ENCODE measurements around the gene TMEM185A. TPM values are rescaled to one million over a fixed set of nuclear protein-coding genes. Genes with fewer than 3 reads are reported as not detected.

TMEM185A gene
- total and polyA plus RNA-seq, 10 of the 15 experiments (the other 5 are each of a cell fraction or from before 2014, with no cell fraction given), result 2.4 to 25.1 (median 12.0) TPM

DNA sequence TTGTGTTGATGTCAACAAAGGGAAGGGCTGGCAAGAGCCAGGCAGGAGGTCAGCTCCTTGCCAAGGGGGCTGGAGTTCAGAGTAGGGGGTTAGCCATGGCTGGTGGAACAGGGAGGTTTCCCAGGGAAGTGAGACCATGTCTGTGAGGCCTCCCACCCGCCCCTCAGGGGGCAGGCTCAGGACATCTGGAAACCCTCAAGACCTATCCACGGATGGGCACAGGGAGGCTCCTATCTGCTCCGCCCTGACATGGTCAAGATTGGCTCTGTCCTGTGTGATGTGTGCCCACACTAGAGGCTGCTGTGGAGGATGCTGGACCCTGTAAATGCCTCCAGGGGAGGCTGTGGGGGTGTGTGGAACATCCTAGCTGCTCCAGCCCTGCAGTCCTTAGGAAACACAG lies 8.0 kb upstream of the TMEM185A start (continued):
- TF ChIP-seq STAT1 (conservative IDR thresholded peaks at IDR 0.05) (no peak), NR2C2 (IDR thresholded peaks at IDR 0.05; ENCODE audit: borderline replicate concordance, control insufficient read depth, insufficient read length, low read depth) (no peak), CHD1 (IDR thresholded peaks at IDR 0.05; ENCODE audit: low read depth, low read length) (no peak), KDM1A (IDR thresholded peaks at IDR 0.05; ENCODE audit: borderline replicate concordance) (no peak)

DNA sequence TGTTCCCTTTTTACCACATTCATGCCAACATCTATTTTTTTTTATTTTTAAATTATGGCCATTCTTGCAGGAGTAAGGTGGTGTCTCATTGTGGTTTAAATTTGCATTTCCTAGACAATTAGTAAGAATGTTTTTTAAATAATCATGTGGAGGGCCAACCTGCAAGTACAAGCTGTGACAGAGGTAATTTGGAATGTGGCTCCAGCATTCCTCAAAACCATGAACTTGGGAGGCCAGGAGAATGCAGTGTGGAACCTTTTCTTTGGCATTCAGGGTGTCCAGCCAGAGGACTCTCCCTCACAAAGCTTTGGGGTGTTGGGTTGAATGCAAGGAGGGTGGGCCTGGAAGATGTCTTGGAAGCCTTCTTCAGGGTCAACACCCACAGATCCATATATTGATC lies 7.3 kb upstream of the TMEM185A start:
- in situ Hi-C loops (cut with MboI) (loop anchor here (10.0 kb wide), 1 partner anchor 114 kb away; no protein-coding TSS in a partner anchor), intact Hi-C loops (cut with micrococcal nuclease; ENCODE audit: unreplicated experiment) (no loop called here)
- Histone ChIP-seq H3K4me1 (ENCODE audit: control insufficient read depth, insufficient read depth, low read length) (no peaks in the 10 kb centered on the region), H3K9ac (ENCODE audit: control insufficient read depth, insufficient read depth, low read length) (no peak overlapping the region), H4K20me1 (ENCODE audit: control insufficient read depth, insufficient read depth) (no peaks in the 10 kb centered on the region), H3K4me3 (no peak overlapping the region), H3K79me2 (ENCODE audit: control insufficient read depth, insufficient read depth, low read length) (no peaks in the 10 kb centered on the region), H3K36me3 (ENCODE audit: control insufficient read depth in 2 of 2, insufficient read depth in 2 of 2, low read length in 1 of 2) (no peaks in the 10 kb centered on the region), H3K27ac (ENCODE audit: control insufficient read depth, insufficient read depth) (no peak overlapping the region), H2AFZ (ENCODE audit: control insufficient read depth, low read depth, low read length) (no peak overlapping the region), H3K9me3 (replicated peaks; ENCODE audit: control insufficient read depth, insufficient read depth, low read length) (no peaks in the 10 kb centered on the region; the same call in 2 of the 3 replicates), H3K27me3 (replicated peaks in 1 of 2; ENCODE audit: control insufficient read depth in 2 of 2, insufficient read depth in 2 of 2, low read length in 1 of 2) (no peaks in the 10 kb centered on the region), H3K4me2 (ENCODE audit: control insufficient read depth, insufficient read depth) (no peak overlapping the region)
- ChIA-PET RAD21 (ENCODE audit: unreplicated experiment) (no interaction called here), POLR2A (no interaction called here), CTCF (no interaction called here), SMC1A (ENCODE audit: uncharacterized antibody, unreplicated experiment) (no interaction called here)
- no peak for FAIRE-seq
- no peak for ATAC-seq
- DNase-seq (ENCODE audit: low read depth, low spot score), result no peak
- BruUV-seq (replicated peaks), result no TSS peak
- TF ChIP-seq TARDBP (IDR thresholded peaks at IDR 0.05; ENCODE audit: borderline replicate concordance) (no peak), NR2C1 (IDR thresholded peaks at IDR 0.05) (no peak), EED (IDR thresholded peaks at IDR 0.05; ENCODE audit: low read depth) (no peak), ETV6 (conservative IDR thresholded peaks at IDR 0.05 in 1 of 2, IDR thresholded peaks at IDR 0.05 in 1 of 2; ENCODE audit: borderline replicate concordance in 1 of 2, low read depth in 1 of 2) (no peak)

All from GM12878 (cell line).